AG04450 (cell line): ENCODE data around the gene S100G. TPM values are rescaled to one million over a fixed set of nuclear protein-coding genes. Genes with fewer than 3 reads are reported as not detected.
"Not testable (repeated sequence)": the region's sequence is repeated elsewhere in the genome, so short reads cannot be mapped to it uniquely, and the experiment has no call there.

ENCODE experiments used
- CTCF ChIA-PET: fragments of 300-600, 350-600 bp; formaldehyde crosslinking; extraction: SDS; loops from one replicate; lab custom pipeline; 2022; ENCODE audit warnings: antibody characterized with exemption, inconsistent platforms; lab: Charles Lee
- POLR2A ChIA-PET: fragments of 350-600 bp; formaldehyde crosslinking; extraction: SDS; loops from one replicate; lab custom pipeline; 2021; ENCODE audit warnings: antibody characterized with exemption, inconsistent platforms; lab: Yijun Ruan, JAX
- DNase-seq: peaks from one replicate; pipeline ENCODE4 v3.0.0-alpha.2; 2011; ENCODE audit warnings: low read depth, low spot score
- H3K27ac ChIP-seq: one replicate; pipeline ENCODE4 v1.5.1; 2012; ENCODE audit warnings: low read depth, low read length, control low read depth
- H3K27me3 ChIP-seq: one replicate; pipeline ENCODE4 v1.6.0; 2012; ENCODE audit warnings: low read length; ENCODE audit not compliant: control insufficient read depth, insufficient read depth
- H3K4me3 ChIP-seq: 2 replicates; pipeline ENCODE4 v1.5.1; 2011; ENCODE audit warnings: mild to moderate bottlenecking, low read depth, low read length, control low read depth
- H3K9me3 ChIP-seq: 2 replicates; pipeline ENCODE4 v1.5.1; 2012; ENCODE audit warnings: low read length; ENCODE audit not compliant: control insufficient read depth, insufficient read depth
- polyA plus RNA-seq: library from polyadenylated mRNA; depleted of rRNA; stranded (reverse); fragments of >200 nt; gene quantifications from 2 replicates; pipeline ENCODE4 v1.2.3, GENCODE V29; 2011
- TF ChIP-seq, protein P1 (sequence below): IDR thresholded peaks from 2 replicates; pipeline ENCODE4 v1.5.1; 2011; ENCODE audit warnings: low read depth, low read length, control low read depth, inconsistent platforms

Gene S100G
- polyA plus RNA-seq, 1 experiment = not detected

DNA sequence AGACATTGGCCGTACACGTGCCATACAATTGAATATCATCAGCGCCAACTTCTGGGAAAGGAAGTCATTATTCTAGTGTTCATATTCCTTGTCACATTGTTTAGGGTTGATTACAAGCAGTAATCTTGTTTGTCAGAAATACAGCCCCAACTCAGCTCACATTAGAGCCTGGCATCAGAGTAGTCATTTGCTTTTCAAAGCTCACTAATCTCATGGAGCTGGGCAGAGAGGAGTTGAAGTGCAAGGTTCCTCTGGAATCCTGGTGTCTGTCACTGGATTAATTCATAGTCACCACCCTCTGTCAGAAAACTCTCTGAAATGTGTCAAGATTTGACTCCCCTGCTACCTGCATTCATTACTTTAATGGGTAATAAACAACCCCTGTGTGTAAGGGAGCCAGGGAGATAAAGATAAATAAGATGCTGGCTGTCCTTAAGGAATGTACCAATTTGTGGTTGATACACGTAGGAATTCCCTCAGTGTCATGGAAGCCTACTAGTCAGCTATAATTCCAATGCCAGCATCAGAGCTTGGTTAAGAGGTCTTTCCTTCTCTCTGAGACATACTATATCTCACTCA, 43.7 kb upstream of the S100G start:
- H3K27me3 ChIP-seq = no peaks in the 10 kb centered on the region
- H3K4me3 ChIP-seq = no peak overlapping the region
- H3K9me3 ChIP-seq = no peaks in the 10 kb centered on the region; the same call in 1 of the 2 replicates
- ChIA-PET CTCF (interaction anchor here (1.5 kb wide), 1 partner anchor 170 kb away, joined by 3 read pairs; no protein-coding TSS in a partner anchor), POLR2A (interaction anchor here (0.6 kb wide), 1 partner anchor 178 kb away, joined by 3 read pairs; no protein-coding TSS in a partner anchor)
- no peak overlapping the region for H3K27ac ChIP-seq
- TF ChIP-seq, protein P1, sequence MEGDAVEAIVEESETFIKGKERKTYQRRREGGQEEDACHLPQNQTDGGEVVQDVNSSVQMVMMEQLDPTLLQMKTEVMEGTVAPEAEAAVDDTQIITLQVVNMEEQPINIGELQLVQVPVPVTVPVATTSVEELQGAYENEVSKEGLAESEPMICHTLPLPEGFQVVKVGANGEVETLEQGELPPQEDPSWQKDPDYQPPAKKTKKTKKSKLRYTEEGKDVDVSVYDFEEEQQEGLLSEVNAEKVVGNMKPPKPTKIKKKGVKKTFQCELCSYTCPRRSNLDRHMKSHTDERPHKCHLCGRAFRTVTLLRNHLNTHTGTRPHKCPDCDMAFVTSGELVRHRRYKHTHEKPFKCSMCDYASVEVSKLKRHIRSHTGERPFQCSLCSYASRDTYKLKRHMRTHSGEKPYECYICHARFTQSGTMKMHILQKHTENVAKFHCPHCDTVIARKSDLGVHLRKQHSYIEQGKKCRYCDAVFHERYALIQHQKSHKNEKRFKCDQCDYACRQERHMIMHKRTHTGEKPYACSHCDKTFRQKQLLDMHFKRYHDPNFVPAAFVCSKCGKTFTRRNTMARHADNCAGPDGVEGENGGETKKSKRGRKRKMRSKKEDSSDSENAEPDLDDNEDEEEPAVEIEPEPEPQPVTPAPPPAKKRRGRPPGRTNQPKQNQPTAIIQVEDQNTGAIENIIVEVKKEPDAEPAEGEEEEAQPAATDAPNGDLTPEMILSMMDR = no peak
- no peak for DNase-seq

DNA sequence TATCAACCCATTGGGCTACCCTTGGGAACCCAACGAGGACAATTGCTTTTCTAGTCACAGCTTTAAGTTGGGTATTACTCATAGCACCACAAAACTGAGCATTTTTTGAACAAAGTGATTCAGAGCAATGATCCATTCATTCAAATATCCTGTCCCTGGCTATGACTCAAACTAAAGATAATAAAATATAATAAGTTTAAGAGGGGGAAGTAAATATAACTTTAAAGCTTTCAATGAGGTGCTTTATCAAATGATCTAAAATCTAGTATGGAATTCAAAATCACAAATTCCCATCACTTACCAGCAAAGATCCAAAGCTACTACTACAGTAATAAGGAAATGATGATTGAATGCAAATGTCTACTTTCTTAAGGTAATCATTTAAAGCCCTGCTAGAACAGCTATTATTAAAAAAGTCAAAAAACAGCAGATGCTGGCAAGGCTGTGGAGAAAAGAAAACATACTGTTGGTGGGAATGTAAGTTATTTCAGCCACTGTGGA, 39.8 kb upstream of the S100G start:
- CTCF ChIA-PET = no interaction called here
- POLR2A ChIA-PET = no interaction called here
- no peak overlapping the region for H3K27ac ChIP-seq

DNA sequence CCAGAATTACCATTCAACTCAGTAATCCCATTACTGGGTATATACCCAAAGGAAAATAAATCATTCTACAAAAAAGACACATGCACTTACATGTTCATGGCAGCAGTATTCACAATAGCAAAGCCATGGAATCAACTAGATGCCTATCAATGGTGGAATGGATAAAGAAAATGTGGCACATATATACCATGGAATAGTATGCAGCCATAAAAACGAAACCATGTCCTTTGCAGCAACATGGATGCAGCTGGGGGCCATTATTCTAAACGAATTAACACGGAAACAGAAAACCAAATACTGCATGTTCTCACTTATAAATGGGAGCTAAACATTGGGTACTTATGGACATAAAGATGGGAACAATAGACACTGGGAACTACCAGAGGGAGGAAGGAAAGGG, 39.3 kb upstream of the S100G start:
- H3K27me3 ChIP-seq, H3K27ac ChIP-seq, H3K9me3 ChIP-seq, CTCF ChIA-PET, H3K4me3 ChIP-seq, DNase-seq, POLR2A ChIA-PET: not testable (repeated sequence)

More for the DNA sequence above, 39.8 kb upstream of the S100G start:
- no peak for DNase-seq
- H3K4me3 ChIP-seq = no peak overlapping the region
- H3K27me3 ChIP-seq = no peaks in the 10 kb centered on the region
- TF ChIP-seq, protein P1 = no peak
- no peaks in the 10 kb centered on the region for H3K9me3 ChIP-seq

DNA sequence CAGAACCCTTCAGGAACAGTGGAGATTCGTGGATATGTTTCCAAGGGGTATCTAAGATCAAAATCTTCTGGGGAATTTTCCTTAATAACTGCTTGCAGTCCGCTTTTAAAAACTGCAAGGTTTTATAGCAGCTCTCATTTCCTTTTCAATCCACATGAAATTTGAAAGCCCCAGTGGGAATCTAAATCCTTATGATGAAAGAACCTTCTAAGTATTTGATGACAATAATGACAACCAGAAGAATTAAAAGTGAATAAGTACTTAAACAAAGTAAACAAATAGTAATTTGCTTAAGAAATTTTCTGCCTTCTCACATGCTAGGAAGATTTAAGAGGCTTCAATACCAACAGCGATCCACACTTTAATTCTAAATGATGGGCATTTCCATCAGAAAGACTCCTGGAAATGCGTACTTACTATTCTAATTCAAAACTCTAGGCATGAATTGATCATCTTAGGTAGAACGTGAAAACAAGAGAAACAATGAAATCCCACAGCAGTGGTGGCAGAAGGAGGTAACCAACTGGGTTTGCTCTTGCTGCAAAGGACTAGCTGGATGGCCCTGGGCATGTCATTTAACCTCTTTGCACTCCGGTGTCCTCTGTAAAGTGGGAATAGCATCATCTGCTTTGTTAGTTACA, 37.6 kb upstream of the S100G start:
- TF ChIP-seq, protein P1 = no peak
- DNase-seq = no peak
- Histone ChIP-seq H3K27me3 (no peaks in the 10 kb centered on the region), H3K27ac (no peak overlapping the region), H3K9me3 (no peaks in the 10 kb centered on the region), H3K4me3 (no peak overlapping the region)
- CTCF ChIA-PET = no interaction called here
- POLR2A ChIA-PET = no interaction called here

DNA sequence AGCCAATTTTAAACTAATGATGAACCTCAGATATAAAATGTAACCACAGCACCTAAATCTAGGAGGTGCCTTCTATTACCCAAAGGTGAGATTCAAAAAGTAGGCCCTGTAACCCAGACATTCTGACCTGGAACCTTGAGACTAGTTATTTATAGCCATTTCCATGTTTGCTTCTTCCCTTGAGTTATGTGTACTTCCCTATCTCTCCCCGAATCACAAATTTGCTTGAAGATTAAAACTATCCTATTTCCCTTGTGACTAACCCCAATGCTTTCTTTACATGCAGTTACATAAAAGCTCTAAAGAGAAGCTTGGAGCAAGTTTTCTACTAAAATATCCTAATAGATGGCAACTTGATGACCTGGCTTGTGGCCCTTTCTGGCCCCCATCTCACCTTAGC, 32.6 kb upstream of the S100G start:
- POLR2A ChIA-PET = no interaction called here
- no peak for DNase-seq
- H3K4me3 ChIP-seq = no peak overlapping the region
- CTCF ChIA-PET = no interaction called here
- no peaks in the 10 kb centered on the region for H3K9me3 ChIP-seq
- H3K27ac ChIP-seq = no peak overlapping the region
- no peaks in the 10 kb centered on the region for H3K27me3 ChIP-seq
- TF ChIP-seq, protein P1 = no peak
